RPMI7951 (cell line): ENCODE data around the gene XKR8. TPM values are rescaled to one million over a fixed set of nuclear protein-coding genes. Genes with fewer than 3 reads are reported as not detected.
A peak's percentile ranks its signal among the peaks of the same experiment; 100 is the strongest.
"Not testable (repeated sequence)": the region's sequence is repeated elsewhere in the genome, so short reads cannot be mapped to it uniquely, and the experiment has no call there.

Experiments used
- DNase-seq: peaks from one replicate; pipeline ENCODE4 v3.0.0-alpha.2; 2012; ENCODE audit warnings: low read depth
- total RNA-seq: library from RNA; depleted of rRNA; stranded (reverse); fragments of >200 nt; shearing (Covaris generic); gene quantifications from 2 replicates; pipeline ENCODE4 v1.2.3, GENCODE V29; 2014; rRNA removed

The XKR8 gene
- total RNA-seq, 1 experiment from 2014 or later: 0.72 TPM

DNA sequence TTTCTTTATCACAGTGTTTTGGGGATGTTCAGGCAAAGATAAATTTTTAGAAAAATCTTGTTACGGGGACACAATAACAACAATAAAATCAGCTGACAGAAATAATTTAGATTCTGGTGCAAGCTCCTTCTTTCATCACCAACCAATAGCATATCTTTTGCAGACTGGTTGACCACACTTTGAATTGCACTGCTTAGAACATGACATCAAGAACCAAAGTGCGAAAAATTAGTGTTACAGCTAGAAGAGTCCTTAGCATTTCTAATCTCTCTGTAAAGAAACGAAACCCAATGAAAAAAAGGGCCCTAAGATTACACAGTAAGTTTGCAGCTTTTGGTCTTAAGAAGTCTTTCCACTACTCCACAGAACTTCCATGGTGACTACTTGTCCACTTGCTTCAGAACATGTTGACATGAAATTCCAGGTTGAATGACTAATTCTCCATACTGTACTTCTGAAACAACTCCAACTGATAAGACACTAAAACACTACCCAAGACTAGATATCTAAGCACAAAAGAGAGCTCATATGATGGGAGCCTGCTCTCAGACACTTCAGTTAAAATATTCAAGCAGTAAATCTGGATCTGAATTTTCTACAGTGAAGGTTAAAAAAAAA lies 31.3 kb downstream of the XKR8 start:
- DNase-seq: no peak

DNA sequence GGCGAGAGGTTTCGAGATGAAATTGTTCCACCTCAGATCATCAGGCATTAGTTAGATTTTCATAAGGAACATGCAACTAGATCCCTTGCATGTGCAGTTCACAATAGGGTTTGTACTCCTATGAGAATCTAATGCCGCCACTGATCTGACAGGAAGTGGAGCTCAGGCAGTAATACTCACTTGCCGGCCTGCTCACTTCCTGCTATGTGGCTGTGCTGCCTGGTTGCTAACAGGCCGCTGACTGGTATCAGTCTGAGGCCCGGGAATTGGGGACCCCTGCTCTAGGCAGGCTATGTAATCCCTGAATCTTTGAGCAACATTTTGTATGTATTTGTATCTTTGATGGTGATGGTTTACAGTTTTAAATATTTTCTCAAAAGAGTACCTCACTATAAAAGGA lies 32.5 kb downstream of the XKR8 start:
- no peak for DNase-seq

DNA sequence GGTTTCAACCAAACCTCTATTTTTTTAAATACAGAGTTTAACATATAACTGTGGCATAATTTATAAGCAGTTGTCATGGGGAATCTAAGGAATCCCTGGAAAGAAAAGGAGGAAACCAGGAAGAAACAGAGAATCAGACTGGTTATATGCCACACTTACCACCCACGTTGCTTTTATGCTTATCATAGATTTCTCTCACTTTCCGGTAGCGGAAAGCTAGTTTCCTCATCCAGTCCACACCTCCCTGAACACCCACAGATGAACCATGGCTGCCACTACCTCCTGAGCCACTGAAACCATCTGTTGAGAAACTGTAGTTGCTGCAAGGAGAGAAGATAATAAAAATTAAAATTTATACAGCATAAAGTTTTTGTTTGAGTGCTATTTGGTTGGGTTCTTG lies 33.5 kb downstream of the XKR8 start:
- DNase-seq: no peak

DNA sequence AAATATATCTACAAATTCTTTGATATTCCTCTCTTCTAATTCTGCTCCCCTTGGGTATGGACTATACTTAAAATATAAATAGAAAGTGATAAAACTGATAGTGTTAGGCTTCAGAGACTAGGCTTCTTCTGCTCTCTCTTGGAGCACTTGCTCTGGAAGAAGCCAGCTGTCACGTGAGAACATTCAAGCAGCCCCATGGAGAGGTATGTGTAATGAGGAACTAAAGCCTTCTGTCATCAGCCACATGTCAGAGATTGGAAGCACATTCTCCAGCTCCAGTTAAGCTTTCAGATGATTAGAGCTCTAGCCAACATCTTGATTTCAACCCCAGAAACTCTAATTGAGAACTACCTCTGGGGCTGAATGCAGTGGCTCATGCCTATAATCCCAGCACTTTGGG lies 34.3 kb downstream of the XKR8 start:
- DNase-seq: no peak

DNA sequence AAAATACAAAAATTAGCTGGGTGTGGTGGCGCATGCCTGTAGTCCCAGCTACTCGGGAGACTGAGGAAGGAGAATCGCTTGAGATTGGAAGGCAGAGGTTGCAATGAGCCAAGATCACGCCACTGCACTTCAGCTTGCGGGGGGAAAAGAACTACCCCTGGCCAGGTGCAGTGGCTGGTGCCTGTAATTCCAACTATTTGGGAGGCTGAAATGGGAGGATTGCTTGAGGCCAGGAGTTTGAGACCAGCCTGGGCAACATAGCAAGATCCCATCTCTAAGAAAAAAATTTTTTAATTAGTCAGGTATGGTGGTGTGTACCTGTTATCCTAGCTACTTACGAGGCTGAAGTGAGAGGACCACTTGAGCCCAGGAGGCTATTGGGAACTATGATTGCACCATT lies 34.8 kb downstream of the XKR8 start:
- DNase-seq: not testable (repeated sequence)

DNA sequence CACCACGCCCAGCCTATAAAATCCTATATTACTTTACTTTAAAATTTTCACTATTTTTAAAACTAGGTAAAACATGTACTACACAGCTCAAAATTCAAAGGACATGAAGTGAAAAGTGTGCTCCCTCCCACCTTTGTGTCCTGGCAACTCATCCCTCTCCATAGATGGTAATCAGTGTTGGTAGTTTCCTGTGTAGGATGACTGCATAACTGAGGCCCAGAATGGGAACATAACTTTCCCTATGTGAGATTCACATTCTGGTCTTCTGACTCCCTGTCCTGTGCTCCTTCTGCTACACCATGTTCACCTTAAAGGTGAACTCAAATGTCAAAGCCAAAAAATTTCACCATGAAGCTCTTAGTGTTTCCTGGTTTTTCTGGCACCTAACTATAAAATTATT lies 39.3 kb downstream of the XKR8 start:
- no peak for DNase-seq

DNA sequence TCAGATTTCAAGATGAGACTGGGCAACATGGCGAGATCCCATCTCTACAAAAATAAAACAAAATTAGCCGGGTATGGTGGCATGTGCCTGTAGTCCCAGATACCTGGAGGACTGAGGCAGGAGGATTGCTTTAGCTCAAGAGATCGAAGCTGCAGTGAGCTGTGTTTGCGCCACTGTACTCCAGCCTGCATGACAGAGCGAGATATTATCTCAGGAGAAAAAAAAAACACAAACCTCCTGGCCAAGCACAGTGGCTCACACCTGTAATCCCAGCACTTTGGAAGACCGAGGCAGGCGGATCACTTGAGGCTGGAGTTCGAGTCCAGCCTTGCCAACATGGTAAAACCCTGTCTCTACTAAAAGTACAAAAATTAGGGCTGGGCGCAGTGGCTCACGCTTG lies 42.8 kb downstream of the XKR8 start:
- no peak for DNase-seq

DNA sequence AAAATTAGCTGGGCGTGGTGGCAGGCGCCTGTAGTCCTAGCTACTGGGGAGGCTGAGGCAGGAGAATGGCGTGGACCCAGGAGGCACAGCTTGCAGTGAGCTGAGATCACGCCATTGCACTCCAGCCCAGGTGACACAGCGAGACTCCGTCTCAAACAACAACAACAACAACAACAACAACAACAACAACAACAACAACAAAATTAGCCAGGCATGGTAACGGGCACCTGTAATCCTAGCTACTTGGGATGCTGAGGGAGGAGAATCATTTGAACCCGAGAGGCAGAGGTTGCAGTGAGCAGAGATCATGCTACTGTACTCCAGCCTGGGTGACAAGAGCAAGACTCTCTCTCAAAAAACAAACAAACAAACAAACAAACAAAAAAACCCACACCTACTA lies 43.3 kb downstream of the XKR8 start:
- DNase-seq: not testable (repeated sequence)

DNA sequence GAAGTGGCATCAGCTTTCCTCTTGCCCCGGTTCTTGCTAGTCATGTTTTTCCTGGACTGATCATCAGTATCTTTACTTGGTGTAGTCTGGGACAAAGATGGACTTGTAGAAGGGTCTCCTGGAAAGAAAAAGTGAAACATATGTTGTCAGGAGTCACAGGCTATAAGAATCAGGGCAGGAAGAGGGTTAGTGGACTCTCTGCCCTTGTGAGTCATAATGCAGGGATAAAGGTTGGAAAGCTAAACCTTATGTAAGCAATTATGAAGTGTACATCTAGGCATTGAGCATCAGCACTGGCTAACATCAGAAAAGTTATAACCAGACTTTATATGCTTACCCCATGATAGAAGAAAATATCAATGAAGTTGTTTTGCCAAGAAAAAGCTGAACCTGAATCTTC lies 51.2 kb downstream of the XKR8 start:
- peak; percentile 8 for DNase-seq

Other genes starting within 250 kb of the XKR8 start
- gene FAM76A, start 234.0 kb upstream of the XKR8 start, total RNA-seq: 12.1 and 16.7 TPM in 2 replicates
- gene STX12, start 186.8 kb upstream of the XKR8 start, total RNA-seq: 37.7 and 50.8 TPM in 2 replicates
- 44.9 and 48.2 TPM in 2 replicates for gene PPP1R8, start 129.2 kb upstream of the XKR8 start, total RNA-seq
- gene THEMIS2, start 87.4 kb upstream of the XKR8 start, total RNA-seq: 10.1 and 10.7 TPM in 2 replicates
- gene RPA2, start 45.4 kb upstream of the XKR8 start, total RNA-seq: 92.0 and 122 TPM in 2 replicates
- gene SMPDL3B, start 25.0 kb upstream of the XKR8 start, total RNA-seq: not detected in 2 replicates
- gene EYA3, start 128.6 kb downstream of the XKR8 start, total RNA-seq: 18.7 and 20.1 TPM in 2 replicates
- gene PTAFR, start 216.7 kb downstream of the XKR8 start, total RNA-seq: 0.12 and 0.20 TPM in 2 replicates